ENCODE data around the gene FAM171A2.

- no peak for TF ChIP-seq POLR2A (IDR thresholded peaks at IDR 0.05)
- TF ChIP-seq EP300 (IDR thresholded peaks at IDR 0.05), result no peak
These were observed 33.3 kb upstream of the FAM171A2 start for GRCh38 chr17:44396946-44397345.

All from stomach (tissue), 4 donors.